HAP-1 (cell line): ENCODE measurements around the gene SLC38A9.
"Not testable (repeated sequence)": the region's sequence is repeated elsewhere in the genome, so short reads cannot be mapped to it uniquely, and the experiment has no call there.

ENCODE experiments used
- DNase-seq, 2 experiments: peaks; one replicate each; pipeline ENCODE4 v3.0.0-alpha.2; 2016 to 2020; ENCODE audit warnings: low spot score in 2 of 2
- H3K27me3 ChIP-seq: fragments of 250-450 bp; sonication (Bioruptor Pico); 2 replicates; pipeline ENCODE4 v1.5.1; 2020; ENCODE audit warnings: low read depth, mild to moderate bottlenecking, moderate library complexity
- H3K36me3 ChIP-seq: fragments of 250-450 bp; sonication (Bioruptor Pico); replicated peaks from 2 replicates; pipeline ENCODE4 v1.5.1; 2020; ENCODE audit warnings: mild to moderate bottlenecking
- H3K4me1 ChIP-seq: fragments of 250-450 bp; sonication (Bioruptor Pico); 2 replicates; pipeline ENCODE4 v1.5.1; 2020; ENCODE audit warnings: mild to moderate bottlenecking
- H3K4me3 ChIP-seq: fragments of 250-450 bp; sonication (Bioruptor Pico); 2 replicates; pipeline ENCODE4 v1.5.1; 2020; ENCODE audit warnings: mild to moderate bottlenecking, moderate library complexity
- H3K9me3 ChIP-seq: fragments of 250-450 bp; sonication (Bioruptor Pico); 2 replicates; pipeline ENCODE4 v1.5.1; 2020; ENCODE audit warnings: mild to moderate bottlenecking, moderate library complexity
- in situ Hi-C: fragments of 300-500 bp; cut with MboI; formaldehyde crosslinking; loops from 3 replicates; pipeline ENCODE4 v1.14.3; 2020; ENCODE audit warnings: low sequenced_read_pairs, inconsistent platforms, mixed read lengths

SLC38A9 gene

GRCh38 chr5:55712023-55712859 lies at the start of gene SLC38A9:
Gene SLC38A9 (minus strand): TSS chr5:55712324. CDS start chr5:55697958, 14,366 bp downstream.
- Histone ChIP-seq H3K9me3 (no peaks in the 10 kb centered on the region), H3K4me1 (peaks cover 13% of the 10 kb centered on the region), H3K4me3 (peak within 1 kb of the TSS; percentile 84), H3K36me3 (peaks cover 6% of the 10 kb centered on the region; the same call in 1 of the 2 replicates), H3K27me3 (no peaks in the 10 kb centered on the region)
- in situ Hi-C loops = loop anchor here (25.0 kb wide), 1 partner anchor 525 kb away; no protein-coding TSS in a partner anchor
- peak; percentile 91 to 97 for DNase-seq

GRCh38 chr5:55761721-55762120 lies 49.6 kb upstream of the SLC38A9 start:
- H3K4me1 ChIP-seq, DNase-seq, H3K27me3 ChIP-seq, in situ Hi-C loops, H3K9me3 ChIP-seq, H3K36me3 ChIP-seq, H3K4me3 ChIP-seq: not testable (repeated sequence)

- H3K4me3 ChIP-seq = no peak overlapping the region
- H3K36me3 ChIP-seq = no peaks in the 10 kb centered on the region
- in situ Hi-C loops = no loop called here
- H3K9me3 ChIP-seq = no peaks in the 10 kb centered on the region
- H3K4me1 ChIP-seq = no peaks in the 10 kb centered on the region
- DNase-seq = no peak
- 0 out of 2 replicates have a peak, but pooled peaks cover 4% of the 10 kb centered on the region for H3K27me3 ChIP-seq
These were observed 46.6 kb upstream of the SLC38A9 start for GRCh38 chr5:55758714-55759113.

GRCh38 chr5:55758231-55758630 lies 46.1 kb upstream of the SLC38A9 start:
- Histone ChIP-seq H3K27me3 (0 out of 2 replicates have a peak, but pooled peaks cover 4% of the 10 kb centered on the region), H3K9me3 (no peaks in the 10 kb centered on the region), H3K4me1 (no peaks in the 10 kb centered on the region), H3K4me3 (no peak overlapping the region), H3K36me3 (no peaks in the 10 kb centered on the region)
- DNase-seq = no peak
- in situ Hi-C loops = no loop called here

- Histone ChIP-seq H3K4me1 (no peaks in the 10 kb centered on the region), H3K9me3 (no peaks in the 10 kb centered on the region), H3K36me3 (no peaks in the 10 kb centered on the region), H3K27me3 (no peaks in the 10 kb centered on the region), H3K4me3 (no peak overlapping the region)
- DNase-seq = no peak
- in situ Hi-C loops = no loop called here
These were observed 38.4 kb upstream of the SLC38A9 start for GRCh38 chr5:55750499-55750898.

- no peaks in the 10 kb centered on the region for H3K4me1 ChIP-seq
- H3K27me3 ChIP-seq = no peaks in the 10 kb centered on the region
- H3K4me3 ChIP-seq = no peak overlapping the region
- H3K9me3 ChIP-seq = no peaks in the 10 kb centered on the region
- DNase-seq = no peak
- in situ Hi-C loops = no loop called here
- no peaks in the 10 kb centered on the region for H3K36me3 ChIP-seq
These were observed 37.9 kb upstream of the SLC38A9 start for GRCh38 chr5:55750063-55750462.

GRCh38 chr5:55749387-55749786 lies 37.3 kb upstream of the SLC38A9 start:
- in situ Hi-C loops = no loop called here
- no peaks in the 10 kb centered on the region for H3K36me3 ChIP-seq
- no peaks in the 10 kb centered on the region for H3K27me3 ChIP-seq
- no peaks in the 10 kb centered on the region for H3K9me3 ChIP-seq
- no peaks in the 10 kb centered on the region for H3K4me1 ChIP-seq
- no peak overlapping the region for H3K4me3 ChIP-seq
- DNase-seq = no peak

- Histone ChIP-seq H3K27me3 (no peaks in the 10 kb centered on the region), H3K4me1 (no peaks in the 10 kb centered on the region), H3K4me3 (no peak overlapping the region), H3K9me3 (no peaks in the 10 kb centered on the region), H3K36me3 (no peaks in the 10 kb centered on the region)
- no peak for DNase-seq
- in situ Hi-C loops = no loop called here
These were observed 35.7 kb upstream of the SLC38A9 start for GRCh38 chr5:55747778-55748318.

GRCh38 chr5:55742778-55743177 lies 30.7 kb upstream of the SLC38A9 start:
- Histone ChIP-seq H3K36me3 (no peaks in the 10 kb centered on the region), H3K4me3 (no peak overlapping the region), H3K27me3 (peaks cover 3% of the 10 kb centered on the region; the same call in 1 of the 2 replicates), H3K9me3 (no peaks in the 10 kb centered on the region), H3K4me1 (no peaks in the 10 kb centered on the region)
- in situ Hi-C loops = no loop called here
- DNase-seq = no peak

GRCh38 chr5:55737793-55738192 lies 25.7 kb upstream of the SLC38A9 start, which contains the start of gene DDX4:
Gene DDX4 (plus strand): TSS chr5:55738061. CDS start chr5:55738964, 903 bp downstream.
- no peaks in the 10 kb centered on the region for H3K9me3 ChIP-seq
- H3K4me3 ChIP-seq = no peak within 1 kb of the TSS
- in situ Hi-C loops = no loop called here
- no peaks in the 10 kb centered on the region for H3K36me3 ChIP-seq
- no peaks in the 10 kb centered on the region for H3K4me1 ChIP-seq
- H3K27me3 ChIP-seq = peaks cover 3% of the 10 kb centered on the region; the same call in 1 of the 2 replicates
- no peak for DNase-seq

- no peaks in the 10 kb centered on the region for H3K9me3 ChIP-seq
- no peaks in the 10 kb centered on the region for H3K27me3 ChIP-seq
- H3K4me1 ChIP-seq = no peaks in the 10 kb centered on the region
- no peaks in the 10 kb centered on the region for H3K36me3 ChIP-seq
- DNase-seq = no peak
- in situ Hi-C loops = no loop called here
- no peak overlapping the region for H3K4me3 ChIP-seq
These were observed 22.5 kb upstream of the SLC38A9 start for GRCh38 chr5:55734658-55735057.

- H3K4me1 ChIP-seq = no peaks in the 10 kb centered on the region
- H3K9me3 ChIP-seq = no peaks in the 10 kb centered on the region
- in situ Hi-C loops = no loop called here
- no peak overlapping the region for H3K4me3 ChIP-seq
- H3K27me3 ChIP-seq = no peaks in the 10 kb centered on the region
- no peak for DNase-seq
- no peaks in the 10 kb centered on the region for H3K36me3 ChIP-seq
These were observed 20.5 kb upstream of the SLC38A9 start for GRCh38 chr5:55732585-55732984.

GRCh38 chr5:55731848-55732247 lies 19.7 kb upstream of the SLC38A9 start:
- in situ Hi-C loops = no loop called here

GRCh38 chr5:55724281-55724680 lies 12.2 kb upstream of the SLC38A9 start:
- H3K9me3 ChIP-seq = no peaks in the 10 kb centered on the region
- in situ Hi-C loops = loop anchor here (25.0 kb wide), 1 partner anchor 537 kb away; no protein-coding TSS in a partner anchor
- no peak for DNase-seq

More at GRCh38 chr5:55731848-55732247, 19.7 kb upstream of the SLC38A9 start:
- Histone ChIP-seq H3K27me3 (no peaks in the 10 kb centered on the region), H3K4me3 (no peak overlapping the region), H3K4me1 (no peaks in the 10 kb centered on the region), H3K36me3 (no peaks in the 10 kb centered on the region), H3K9me3 (no peaks in the 10 kb centered on the region)
- no peak for DNase-seq

More at GRCh38 chr5:55724281-55724680, 12.2 kb upstream of the SLC38A9 start:
- no peaks in the 10 kb centered on the region for H3K36me3 ChIP-seq
- H3K27me3 ChIP-seq = no peaks in the 10 kb centered on the region
- no peaks in the 10 kb centered on the region for H3K4me1 ChIP-seq
- no peak overlapping the region for H3K4me3 ChIP-seq
